Stimulated activated CD8-positive, alpha-beta memory T cell treated with anti-CD3 and anti-CD28 coated beads, Interleukin-15, amount 100 ng/mL, for 1 hour (primary cell): ENCODE results near the gene KRT80.

Source experiments
- DNase-seq: peaks from one replicate; pipeline ENCODE4 v3.0.0-alpha.2; 2020; ENCODE audit warnings: low read depth

The KRT80 gene

GRCh38 chr12:52210925-52211650, 19.3 kb upstream of the KRT80 start:
- no peak for DNase-seq

GRCh38 chr12:52210186-52210924, 18.5 kb upstream of the KRT80 start:
- DNase-seq: no peak

DNA sequence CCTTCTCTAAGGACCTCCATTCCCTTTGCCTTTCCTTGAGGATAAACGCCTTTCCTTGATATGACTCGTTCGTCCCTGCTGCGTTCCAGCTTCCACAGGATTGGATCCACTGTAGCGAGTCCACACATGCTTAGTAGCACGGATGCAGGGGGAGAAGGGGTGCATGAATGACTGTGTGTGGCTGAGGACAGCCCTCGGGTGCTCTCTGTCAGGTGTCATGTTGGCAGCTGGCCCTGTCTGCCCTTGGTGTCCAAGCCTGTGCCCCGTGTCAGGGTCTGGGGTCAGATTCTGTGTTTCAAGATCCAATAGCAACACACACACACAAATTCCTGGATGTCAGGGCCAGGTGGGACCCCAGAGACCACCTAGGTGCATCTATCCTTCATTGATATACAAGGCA, 17.5 kb upstream of the KRT80 start:
- no peak for DNase-seq

- no peak for DNase-seq
Observed at GRCh38 chr12:52208424-52209165, 16.8 kb upstream of the KRT80 start.

DNA sequence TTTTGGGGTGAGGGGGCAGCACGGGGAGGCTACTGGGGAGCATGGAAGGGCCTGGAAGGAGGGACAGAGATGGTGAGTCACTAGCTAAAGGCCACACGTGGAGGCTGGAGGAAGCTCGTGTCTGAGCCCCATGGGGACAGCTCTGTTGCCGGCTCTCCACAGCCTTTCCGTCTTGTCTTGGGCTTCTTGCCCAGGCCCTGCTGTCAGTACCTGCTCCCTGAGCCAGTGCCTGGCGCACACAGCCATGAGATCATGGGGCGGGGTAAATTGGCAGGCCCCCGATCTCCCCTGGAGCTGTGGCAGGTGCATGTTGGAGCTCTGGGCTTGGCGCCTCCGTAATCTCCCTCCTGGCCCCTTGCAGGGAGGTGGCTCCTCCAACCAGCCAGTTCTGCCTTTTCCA, 16.1 kb upstream of the KRT80 start:
- no peak for DNase-seq

DNA sequence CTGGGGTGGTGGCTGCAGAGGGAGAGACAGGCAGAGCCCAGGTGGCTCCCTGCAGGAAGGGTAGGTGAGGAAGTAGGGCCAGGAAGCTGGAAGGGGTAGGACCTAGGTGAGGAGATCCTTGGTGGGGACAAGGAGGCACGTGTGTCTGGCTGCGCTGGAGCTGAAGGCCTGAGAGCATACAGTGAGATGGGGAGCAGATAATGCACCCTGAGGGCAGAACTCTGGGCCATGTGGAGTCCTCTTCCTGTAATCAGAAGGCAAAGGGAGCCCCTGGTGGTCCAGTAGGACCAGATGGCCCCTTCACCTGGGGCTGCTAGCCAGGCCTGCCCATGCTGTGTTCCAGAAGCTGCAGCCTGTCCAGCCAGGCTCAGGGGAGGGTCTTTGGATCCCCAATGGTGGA, 15.3 kb upstream of the KRT80 start:
- DNase-seq: no peak

GRCh38 chr12:52206304-52207040, 14.7 kb upstream of the KRT80 start:
- DNase-seq: no peak

GRCh38 chr12:52205612-52206303, 13.9 kb upstream of the KRT80 start:
- DNase-seq: no peak

- DNase-seq: no peak
Observed at GRCh38 chr12:52204931-52205505, 13.2 kb upstream of the KRT80 start.

DNA sequence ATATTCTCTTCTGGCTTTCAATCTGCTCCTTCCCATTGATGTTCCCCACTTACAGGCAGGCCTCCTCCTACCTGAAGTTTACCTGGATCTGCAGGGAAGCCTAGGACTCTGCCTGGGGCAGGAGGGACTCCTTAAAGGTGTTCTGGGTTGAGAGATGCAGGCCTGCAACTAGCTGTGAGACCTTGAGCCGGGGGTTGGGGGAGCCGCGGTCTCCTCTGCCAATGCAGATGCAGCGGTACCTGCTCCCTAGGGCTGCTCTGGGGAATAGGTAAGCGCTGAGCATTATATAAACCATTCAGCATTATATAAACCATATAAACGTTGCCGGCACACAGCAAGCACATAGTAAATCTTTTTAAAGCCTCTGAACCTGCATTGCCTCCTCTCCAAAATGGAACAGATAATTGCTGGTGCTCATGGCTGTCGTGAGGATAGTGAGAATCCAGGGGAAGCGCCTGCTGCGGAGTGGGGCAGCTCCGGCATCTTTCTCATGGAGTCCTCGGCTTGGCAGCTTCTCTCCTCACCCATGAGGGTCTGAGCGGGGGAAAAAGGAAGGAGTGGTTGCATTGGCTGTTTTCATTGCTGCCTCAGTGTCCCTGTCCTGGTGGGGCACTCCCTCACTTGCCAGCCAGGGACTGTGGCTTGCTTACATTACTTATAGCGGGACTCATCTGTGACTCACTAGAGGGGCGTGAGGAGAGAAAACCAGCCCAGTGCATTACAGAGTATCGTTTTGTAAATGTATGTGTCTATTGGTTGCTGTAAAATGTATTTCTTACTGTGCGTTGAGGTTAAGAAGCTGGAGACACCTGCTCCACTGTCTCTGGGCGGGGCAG, 12.5 kb upstream of the KRT80 start:
- DNase-seq: no peak

DNA sequence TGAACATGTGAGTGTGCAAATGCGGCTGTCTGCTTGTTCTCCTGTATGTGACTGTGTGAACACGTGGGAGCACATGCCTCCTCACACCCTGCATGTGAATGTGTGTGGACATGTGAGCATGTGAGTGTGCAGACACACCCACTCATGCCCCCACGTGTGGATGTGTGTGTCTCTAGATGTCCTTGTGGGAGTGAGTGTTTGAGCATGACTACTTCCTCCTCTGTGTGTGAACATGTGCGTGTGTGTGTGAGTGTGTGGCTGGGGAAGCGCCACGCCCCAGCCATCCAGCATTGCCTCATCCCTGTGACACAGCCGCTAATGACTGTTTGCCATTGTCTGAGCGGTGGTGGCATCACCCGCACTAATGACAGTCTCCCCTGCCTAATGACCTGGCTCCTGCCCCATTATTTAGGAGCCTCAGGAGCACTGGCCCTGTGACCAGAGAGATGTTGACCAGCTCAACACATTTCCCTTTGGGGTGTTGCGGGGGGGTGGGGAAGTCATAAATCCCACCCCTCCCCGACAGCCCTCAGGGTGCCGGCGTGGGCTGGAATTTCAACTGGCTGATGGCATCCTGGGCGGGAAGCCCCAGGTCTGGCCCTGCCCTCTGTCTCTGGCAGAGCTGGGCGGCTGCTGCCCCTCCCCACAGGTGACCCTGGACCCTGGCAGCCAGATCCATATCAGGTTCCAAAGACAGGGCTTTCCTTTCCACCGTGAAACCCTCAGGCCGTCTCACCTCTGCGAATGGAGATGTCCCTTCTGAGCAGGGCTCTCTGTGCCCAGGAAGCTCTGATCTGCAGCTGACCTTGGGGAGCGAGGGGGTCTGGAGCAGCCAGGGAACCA, 11.5 kb upstream of the KRT80 start:
- DNase-seq: no peak

DNA sequence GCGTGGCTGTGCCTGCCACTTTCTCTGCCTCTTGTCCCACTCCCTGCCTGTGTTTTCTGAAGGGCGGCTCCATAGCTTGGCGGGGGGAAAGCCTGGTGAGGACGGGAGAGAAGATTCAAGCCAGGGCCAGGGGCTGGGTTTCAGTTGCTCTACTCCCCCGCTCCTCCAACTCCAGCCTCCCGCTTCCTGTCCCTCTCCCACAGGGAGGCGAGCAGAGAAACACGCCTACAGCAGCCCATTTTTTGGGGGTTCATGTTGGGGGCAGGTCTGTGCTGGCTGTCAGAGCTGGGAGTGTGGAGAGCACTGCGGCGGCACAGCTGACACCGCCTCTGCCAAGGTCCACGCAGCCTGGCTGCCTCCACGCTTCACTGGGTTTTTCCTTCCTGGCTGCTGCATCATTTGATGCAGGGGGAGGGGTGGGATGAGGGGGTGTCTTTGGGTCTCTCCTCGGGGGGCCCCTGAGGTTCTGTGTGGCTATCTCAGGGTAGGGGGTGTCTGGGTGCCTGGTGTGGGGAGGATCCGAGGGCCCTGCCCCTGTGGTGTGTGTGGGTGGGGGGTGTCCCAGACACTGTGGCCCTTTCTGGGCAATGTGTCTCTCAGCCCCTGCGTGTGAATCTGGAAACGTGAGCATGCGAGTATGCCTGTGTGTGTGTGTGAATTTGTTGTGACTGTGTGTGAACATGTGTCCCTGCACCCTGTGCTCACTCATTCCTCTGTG, 10.7 kb upstream of the KRT80 start:
- no peak for DNase-seq

- DNase-seq: no peak
Observed at GRCh38 chr12:52201451-52201839, 9.6 kb upstream of the KRT80 start.

DNA sequence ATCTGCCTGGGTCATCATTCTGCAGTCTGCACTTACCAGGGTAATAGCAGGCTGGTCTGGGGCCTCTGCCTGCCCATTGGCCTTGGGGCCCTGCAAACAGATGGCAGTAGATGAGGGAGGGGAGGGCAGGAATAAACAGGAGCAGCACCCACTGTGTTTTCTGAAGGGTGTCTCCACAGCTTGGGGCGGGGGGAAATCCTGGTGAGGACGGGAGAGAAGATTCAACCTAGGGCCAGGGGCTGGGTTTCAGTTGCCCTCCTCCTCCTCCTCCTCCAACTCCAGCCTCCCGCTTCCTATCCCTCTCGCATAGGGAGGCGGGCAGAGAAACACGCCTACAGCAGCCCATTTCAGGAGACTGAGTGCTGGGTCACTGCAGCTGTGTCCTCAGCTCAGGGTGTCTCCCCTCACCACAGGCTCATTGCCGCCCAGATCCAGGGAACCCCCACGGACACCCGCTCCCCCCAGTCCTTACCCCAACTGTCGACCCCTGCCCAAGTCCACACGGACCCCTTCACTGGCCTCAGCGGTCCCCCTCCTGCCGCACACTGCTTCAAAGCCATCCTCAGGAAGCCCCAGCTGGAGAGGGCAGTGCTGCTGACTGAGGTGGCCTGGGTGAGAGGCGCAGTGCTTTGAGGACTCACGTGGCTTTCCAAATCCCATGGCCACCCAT, 9.1 kb upstream of the KRT80 start:
- DNase-seq: no peak

- DNase-seq: no peak
Observed at GRCh38 chr12:52200086-52200780, 8.4 kb upstream of the KRT80 start.

DNA sequence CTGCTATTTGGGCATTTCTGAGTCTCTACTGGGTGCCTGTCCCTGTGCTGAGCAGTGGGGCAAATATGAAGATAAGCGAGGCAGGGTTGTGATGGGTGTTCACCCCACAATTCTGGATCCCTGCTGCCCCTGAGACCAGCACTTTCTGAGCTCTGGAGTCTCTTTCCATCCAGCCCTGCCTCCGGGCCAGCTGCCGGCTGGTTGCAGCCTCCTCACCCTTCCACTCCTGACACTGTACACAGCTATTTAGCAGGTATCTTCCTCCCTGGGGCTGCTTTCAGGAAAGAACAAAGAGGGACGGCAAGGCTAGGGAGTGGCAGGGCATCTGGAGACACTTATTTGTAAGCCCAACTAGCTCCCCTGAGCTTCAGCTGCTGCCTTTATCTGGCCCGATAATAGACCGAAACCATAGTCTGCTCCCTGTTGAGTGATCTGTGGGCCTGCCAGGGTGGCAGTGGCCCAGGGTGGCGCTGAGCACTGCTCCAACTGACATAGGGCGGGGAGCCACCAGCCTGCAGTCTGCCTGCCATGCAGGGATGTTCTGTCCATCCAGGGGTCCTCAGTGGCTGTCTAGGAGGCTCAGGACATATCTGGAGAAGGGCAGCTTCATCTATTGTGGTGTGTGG, 7.6 kb upstream of the KRT80 start:
- no peak for DNase-seq
